GM18507 (cell line): ENCODE results near the gene SCAMP3.

Experiments used
- DNase-seq: peaks from one replicate; pipeline ENCODE4 v3.0.0; 2011; ENCODE audit warnings: low read depth; ENCODE audit not compliant: insufficient read length; ENCODE audit errors: extremely low spot score
- FAIRE-seq: peaks from 2 replicates; lab custom pipeline; 2011; peaks lifted over from hg19 to GRCh38; lab: Jason Lieb, UNC

Gene SCAMP3

GRCh38 chr1:155287987-155288543, 25.9 kb upstream of the SCAMP3 start:
- no peak for DNase-seq
- FAIRE-seq: no peak

DNA sequence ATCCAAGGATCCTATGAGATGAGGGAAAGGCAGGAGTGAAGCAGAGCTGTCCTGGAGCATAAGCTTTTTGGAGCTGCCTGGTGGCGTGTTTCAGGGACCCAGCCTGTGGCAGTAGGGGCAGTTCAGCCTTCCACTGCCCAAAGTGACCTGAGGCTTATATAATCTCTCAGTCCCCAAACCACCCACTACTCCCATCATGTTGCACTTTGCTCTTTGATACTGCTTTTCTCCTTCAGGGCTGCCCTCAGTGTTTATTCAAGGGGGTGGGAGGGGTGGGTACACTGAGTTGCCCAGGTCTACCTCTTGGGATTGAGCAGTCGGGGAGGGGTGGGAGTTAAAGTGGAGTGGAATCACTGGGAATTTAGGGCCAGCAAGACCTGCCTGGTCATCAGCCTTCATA, 24.4 kb upstream of the SCAMP3 start:
- no peak for DNase-seq
- FAIRE-seq: no peak

DNA sequence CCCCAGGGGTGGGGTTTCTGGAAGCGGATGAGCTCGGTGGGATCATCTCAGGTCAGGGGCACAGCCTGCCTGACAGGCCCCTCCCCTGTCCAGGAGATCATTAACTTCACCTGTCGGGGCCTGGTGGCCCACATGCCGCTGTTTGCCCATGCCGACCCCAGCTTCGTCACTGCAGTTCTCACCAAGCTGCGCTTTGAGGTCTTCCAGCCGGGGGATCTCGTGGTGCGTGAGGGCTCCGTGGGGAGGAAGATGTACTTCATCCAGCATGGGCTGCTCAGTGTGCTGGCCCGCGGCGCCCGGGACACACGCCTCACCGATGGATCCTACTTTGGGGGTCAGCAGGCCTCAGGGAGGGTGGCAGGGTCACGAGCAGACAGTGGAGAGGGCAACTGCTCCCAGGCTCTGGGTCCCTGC, 23.5 kb upstream of the SCAMP3 start:
- no peak for DNase-seq
- no peak for FAIRE-seq

GRCh38 chr1:155285063-155285462, 22.9 kb upstream of the SCAMP3 start:
- no peak for FAIRE-seq
- no peak for DNase-seq

DNA sequence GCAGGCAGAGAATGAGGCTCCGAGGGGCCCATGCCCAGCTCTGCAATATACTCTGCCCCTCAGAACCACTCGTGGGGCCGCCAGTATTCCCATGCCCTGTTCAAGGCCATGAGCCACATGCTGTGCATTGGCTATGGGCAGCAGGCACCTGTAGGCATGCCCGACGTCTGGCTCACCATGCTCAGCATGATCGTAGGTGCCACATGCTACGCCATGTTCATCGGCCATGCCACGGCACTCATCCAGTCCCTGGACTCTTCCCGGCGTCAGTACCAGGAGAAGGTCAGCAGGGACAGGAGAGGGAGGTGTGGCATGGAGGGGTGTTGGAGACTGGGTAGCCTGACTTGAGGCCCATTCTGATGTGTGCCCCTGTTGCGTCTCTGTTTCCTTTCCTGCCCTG, 22.3 kb upstream of the SCAMP3 start:
- FAIRE-seq: no peak
- no peak for DNase-seq

GRCh38 chr1:155282488-155283091, 20.4 kb upstream of the SCAMP3 start:
- FAIRE-seq (no peak), DNase-seq (no peak)

- FAIRE-seq (no peak), DNase-seq (no peak)
Observed at GRCh38 chr1:155279268-155279667, 17.1 kb upstream of the SCAMP3 start.

DNA sequence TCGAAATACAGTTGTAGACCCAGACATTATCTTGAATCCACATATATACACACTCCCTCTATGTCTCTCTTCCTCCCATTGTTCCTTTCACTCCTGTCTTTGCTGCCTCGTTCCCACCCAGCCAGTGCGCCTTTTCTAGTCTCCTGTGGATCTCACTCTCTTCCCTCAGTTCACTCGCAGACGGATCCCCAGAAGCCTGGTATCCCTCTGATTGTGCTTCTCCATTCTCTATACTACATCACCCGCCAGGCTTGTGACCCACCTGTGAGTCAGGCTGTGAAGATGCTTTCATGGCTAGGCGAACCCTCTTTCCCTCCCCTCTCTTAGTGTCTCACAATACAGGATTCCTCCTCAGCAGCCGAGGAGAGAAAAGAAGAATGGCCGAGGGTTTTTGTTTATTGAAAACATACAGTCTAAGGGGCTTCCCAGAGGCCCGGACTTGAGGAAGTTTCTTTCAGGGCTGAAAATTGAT, 16.6 kb upstream of the SCAMP3 start:
- no peak for DNase-seq
- no peak for FAIRE-seq

DNA sequence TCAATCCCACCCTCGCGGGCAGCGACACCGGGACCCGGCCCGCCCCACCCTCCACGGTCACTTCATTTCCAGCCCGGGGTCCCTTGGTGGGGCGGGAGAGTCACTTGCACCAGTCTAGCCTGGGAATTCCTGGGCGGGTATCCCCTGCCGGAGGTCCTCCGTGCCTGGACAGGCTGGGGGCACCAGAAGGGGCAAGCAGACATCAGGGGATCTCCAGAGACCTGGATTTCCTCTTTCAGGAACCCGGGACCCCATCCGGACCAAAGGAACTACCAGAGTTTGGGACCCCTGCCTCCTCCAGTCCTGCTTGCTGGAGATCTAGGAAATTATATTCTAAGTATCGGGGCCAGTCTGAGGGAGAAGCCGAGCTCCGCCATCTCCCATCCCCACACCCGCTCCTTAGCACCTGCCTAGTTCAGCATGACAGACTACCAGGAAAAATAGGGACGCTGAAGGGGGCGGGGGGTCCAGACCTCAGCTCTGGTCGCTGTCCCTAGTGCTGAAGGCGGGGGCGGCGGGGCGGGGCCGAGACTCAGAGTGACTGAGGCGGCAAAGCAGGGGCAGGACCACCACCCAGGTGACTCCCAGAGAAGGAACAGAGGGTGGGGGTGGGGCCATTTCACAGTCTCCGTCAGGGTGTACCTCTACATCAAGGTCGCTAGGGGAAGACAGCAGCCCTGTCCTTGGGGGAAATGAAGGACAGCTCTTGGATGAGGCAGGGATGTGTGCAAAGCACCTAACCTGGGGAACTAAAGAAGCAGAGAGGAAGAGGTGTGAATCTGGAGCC, 15.9 kb upstream of the SCAMP3 start:
- DNase-seq: no peak
- FAIRE-seq: peak; percentile 67

- peak; percentile 97 for DNase-seq
- peak; percentile 94 for FAIRE-seq
Observed at GRCh38 chr1:155277070-155277901, 15.1 kb upstream of the SCAMP3 start, which contains the start of gene HCN3. TSS of gene HCN3 (plus strand) at chr1:155277463. CDS start at chr1:155277591, 128 bp downstream.

DNA sequence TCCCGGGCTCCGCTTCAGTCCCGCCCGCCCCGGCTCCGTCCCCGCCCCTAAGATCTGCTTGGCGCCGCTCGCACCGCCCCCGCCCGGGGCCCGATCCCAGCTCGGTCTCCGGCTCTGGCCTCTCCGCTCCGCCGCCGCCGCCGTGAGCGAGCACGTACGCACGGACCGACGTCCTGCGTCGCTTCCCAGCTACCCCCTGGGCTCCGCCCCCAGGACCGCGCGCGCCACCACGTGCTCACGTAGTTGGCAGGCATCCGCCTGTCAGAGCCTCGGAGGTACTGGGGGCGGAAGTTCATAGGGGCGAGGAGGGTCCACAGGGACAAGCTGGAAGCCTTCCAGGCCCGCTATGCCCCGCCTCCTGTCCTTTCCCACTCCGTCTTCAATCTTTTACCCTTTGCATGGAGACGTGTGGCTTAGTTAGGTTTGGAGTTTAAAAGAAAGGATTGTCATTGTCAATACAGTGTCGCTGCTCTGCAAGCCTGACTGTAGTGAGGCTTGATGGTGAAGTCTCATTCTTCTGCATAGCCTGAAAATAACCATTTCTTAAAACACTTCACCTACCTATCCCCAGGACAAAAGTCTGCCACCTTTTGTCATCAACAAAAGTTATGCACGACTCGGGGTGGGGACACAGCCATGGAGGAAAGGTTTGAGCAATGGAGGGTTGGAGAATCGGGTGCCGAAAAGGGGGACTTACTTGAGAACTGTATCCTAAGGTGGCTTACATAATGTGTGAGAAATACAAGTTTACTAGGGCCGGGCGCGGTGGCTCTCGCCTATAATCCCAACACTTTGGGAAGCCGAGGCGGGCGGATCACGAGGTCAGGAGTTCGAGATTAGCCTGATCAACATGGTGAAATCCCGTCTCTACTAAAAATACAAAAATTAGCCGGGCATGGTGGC, 11.4 kb upstream of the SCAMP3 start, which contains the start of gene CLK2:
Gene CLK2 (minus strand): TSS at position 162 of the 903 bp plus-strand sequence. CDS start 2,527 bp downstream, outside the sequence.
- FAIRE-seq (peak; percentile 89), DNase-seq (peak; percentile 95)

DNA sequence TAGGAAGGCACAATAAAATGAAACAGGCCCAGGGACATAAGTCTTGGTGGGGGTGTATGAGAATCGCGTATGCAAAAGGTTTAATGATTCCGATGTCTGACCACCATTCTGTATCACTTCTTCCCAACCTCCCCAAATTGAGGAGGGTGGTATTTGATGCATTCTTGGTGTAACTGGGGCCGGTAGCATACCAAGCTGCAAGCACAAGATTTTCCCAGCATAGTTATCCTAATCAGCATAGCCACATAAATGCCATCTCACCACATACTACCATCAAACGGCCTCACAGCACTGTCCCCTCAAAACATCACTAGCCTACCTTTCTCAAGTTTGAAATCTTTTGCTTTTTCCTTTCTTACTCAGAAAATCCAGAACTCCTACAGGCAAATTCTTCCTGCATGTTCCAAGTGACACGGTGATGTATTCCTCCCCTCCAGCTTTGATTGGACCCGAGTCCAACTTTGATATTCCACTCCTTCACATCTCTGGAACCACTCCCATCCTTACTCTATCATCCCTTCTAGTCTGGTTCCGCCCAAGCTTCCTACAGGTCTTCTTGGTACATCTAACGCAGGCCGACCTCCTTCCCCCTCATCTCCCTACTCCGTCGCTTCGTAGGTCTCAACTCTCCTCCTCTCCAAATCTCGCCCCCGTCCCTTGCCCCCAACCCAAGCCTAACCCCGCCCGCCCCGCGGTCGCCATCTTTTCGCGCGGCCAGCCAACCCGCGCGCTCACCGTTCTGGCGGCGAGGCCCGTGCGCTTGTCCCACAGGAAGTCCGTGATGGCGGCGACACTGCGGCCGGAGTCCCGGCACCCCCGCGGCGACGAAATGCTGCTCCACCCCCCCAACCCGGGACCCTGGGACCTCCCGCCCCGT, 10.5 kb upstream of the SCAMP3 start:
- DNase-seq (peak; percentile 32), FAIRE-seq (no peak)

- no peak for DNase-seq
- FAIRE-seq: no peak
Observed at GRCh38 chr1:155269381-155269780, 7.2 kb upstream of the SCAMP3 start.

DNA sequence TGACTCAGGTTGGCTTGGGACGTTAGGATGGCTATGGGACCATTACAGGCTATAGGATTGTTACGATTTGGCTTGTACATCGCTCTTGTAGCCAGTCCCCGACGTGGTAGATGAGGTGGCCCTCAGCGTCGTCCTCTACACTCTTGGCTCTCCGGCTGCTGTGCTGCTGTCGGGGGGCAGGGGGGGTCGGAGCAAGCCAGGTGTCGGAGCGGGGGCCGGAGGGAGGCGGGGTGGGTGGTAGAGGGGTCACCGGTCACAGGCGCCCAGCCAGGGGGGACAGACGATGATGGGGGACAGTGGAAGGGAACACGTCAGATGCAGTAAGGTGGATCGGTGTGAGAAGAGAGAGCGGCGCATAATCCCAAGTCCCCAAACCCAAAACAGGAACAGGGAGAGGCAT, 6.5 kb upstream of the SCAMP3 start:
- DNase-seq (no peak), FAIRE-seq (no peak)

DNA sequence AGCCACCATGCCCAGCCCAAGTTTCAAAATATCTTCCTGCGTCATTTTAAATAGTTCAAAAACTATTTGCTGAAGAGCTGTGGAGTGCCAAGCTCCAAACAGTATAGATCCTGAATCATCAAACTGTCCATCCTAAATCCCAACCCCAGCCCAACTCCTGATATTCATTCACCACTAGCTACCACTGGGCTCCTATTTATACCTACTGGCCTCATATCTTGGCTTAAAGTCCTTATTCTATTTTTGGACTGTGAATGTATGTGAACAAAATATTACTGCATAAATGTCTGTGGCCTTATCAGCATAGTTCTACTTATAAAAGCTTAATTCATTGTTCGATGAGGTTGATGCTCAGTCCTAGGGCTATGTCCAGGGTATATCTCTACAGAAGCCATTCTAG, 5.2 kb upstream of the SCAMP3 start:
- FAIRE-seq (no peak), DNase-seq (no peak)

- DNase-seq (no peak), FAIRE-seq (no peak)
Observed at GRCh38 chr1:155266553-155266952, 4.4 kb upstream of the SCAMP3 start.

DNA sequence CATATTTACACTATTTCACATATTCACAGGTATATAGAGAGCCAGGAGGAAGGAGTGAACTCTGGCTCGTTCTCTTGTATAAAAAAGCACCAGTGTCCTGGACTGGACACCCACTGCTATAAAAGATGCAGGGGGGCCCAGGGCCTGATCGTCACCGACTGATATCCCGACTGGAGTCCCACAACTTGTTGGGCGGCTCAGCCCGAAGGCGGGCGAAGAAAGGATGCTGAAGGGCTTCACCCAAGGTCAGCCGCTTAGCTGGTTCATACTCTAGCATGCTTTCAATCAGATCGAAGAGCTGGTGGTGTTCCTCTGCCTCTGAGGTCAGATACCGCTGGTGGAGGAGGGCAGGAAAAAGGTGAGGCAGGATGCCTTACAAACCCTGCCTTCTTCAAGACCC, 907 bp upstream of the SCAMP3 start:
- FAIRE-seq: no peak

GRCh38 chr1:155261493-155261851, 688 bp downstream of the SCAMP3 start:
- FAIRE-seq: no peak
- no peak for DNase-seq

More for the DNA sequence above, 907 bp upstream of the SCAMP3 start:
- DNase-seq: no peak
